CD4-positive, alpha-beta T cell treated with Interleukin-4 for 4 hours (primary cell): ENCODE measurements around the gene ISM1.

Experiments
- DNase-seq: peaks from one replicate; pipeline ENCODE4 v3.0.0-alpha.2; 2020

The ISM1 gene

DNA sequence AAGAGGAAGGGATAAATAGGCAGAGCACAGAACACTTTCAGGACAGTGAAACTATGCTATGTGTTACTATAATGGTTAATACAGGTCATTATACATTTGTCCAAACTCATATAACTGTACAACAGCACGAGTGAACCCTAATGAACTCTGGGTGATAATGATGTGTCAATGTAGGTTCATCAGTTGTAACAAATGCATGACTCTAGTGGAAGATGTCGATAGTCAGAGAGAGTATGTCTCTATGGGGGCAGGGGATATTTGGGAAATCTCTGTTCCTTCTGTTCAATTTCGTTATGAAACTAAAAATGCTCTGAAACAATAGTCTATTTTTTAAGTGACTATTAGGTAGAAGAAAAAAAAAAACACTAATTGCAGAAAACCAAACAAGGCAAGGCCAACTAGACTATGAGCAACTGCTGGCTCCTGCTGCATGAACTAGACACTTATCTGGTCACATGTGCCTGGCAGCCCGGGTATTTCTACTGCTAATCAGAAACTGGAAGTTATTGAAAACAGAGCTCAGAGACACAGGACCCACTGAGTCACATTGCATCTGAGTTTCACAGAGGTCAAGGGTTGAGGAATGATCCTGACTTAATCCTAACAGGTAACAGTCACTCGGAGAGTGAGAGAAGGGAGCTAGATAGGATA lies 97.9 kb downstream of the ISM1 start:
- DNase-seq = no peak

DNA sequence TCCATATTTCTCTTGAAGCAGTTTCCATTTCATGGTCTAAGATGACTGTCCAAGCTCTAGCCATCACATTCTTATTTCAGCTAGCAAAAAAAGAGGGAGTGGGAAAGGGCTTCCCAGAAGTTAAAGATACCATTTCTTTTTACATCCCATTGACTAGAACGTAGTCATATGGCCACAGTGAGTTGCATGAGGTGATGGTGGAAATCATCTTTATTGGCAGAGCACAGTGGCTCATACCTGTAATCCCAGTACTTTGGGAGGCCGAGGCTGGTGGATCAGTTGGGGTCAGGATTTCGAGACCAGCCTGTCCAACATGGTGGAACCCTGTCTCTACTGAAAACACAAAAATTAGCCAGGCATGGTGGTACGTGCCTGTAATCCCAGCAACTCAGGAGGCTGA lies 99.6 kb downstream of the ISM1 start:
- no peak for DNase-seq

GRCh38 chr20:13321416-13321815 lies 100.3 kb downstream of the ISM1 start:
- no peak for DNase-seq

DNA sequence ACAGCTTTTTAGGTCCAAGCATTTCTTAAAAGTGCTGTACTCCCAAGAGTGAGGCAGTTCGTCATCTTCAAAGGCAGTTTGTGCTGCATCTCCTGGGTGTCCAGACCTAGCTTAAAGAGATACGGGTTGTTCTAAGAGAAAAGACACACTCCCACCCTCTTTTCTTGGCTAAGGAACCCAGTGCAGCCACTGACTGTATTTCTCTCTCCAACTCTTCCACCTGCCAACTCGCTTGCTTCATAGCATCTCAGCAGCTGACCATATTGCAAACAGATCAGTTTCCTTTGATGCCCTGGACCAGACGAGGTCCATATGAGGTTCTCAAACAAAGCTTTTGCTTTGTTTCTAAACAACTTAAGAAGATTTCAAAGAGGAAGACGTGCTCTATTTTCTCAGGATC lies 101.1 kb downstream of the ISM1 start:
- DNase-seq = no peak

DNA sequence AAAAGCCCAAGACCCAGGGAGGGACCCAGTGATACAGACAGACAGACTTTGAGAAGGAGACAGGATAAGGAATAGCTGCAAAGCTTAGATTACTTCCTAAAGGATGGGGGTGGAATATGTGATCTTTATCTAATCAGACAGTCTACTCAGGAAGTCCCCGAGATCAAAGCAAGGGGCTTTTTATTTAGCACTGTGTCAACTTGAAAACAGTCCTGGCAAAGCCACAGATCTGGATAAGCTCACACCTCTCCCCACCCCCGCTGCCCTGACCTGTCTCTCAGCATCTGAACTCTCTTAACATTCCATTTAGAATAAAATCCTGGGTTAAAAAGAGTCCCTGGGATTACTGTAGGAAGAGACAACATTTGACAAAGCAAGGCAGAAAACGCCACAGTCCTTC lies 101.5 kb downstream of the ISM1 start:
- no peak for DNase-seq

DNA sequence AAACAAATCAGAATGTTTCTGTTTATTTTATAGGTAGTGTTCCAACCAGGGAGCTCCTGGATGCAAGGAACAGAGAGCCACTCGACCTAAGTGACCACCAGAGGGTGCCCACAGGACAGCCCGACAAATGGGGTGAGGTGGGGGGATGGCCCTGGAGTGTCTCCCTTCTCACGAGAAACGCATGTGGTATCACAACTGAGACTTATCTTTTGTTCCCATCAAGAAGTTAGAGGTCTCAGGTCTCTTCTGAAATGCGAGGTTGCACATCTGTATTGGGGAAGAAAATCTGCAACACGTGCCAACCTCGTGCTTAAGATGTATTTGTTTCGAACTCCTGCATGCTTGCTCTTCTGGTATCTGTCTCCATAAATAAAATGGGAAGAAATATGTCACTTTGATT lies 104.0 kb downstream of the ISM1 start:
- DNase-seq = no peak

GRCh38 chr20:13325796-13326340 lies 104.8 kb downstream of the ISM1 start:
- no peak for DNase-seq

- DNase-seq = no peak
Measured at GRCh38 chr20:13331536-13331935, 110.5 kb downstream of the ISM1 start.

GRCh38 chr20:13333036-13333435 lies 112.0 kb downstream of the ISM1 start:
- DNase-seq = no peak

DNA sequence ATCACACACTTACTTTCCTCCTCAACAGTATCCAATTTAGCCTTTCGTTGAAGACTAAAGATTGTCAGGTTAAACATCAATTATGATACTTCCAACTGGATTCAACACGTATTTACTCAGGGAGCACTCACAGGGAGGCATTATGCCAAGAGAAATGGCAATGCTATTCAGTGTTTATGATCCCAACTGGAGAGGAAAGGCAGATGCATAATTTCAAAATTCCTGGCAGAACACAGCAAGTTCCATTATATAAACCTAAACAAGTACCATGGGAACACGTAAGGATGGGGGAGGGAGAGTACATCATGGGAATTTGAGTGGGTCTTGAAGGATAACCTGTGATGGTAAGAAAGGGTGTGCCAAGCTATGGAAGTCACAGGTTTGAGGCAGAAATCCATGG lies 112.7 kb downstream of the ISM1 start:
- no peak for DNase-seq

- DNase-seq = no peak
Measured at GRCh38 chr20:13336308-13337089, 115.4 kb downstream of the ISM1 start.

DNA sequence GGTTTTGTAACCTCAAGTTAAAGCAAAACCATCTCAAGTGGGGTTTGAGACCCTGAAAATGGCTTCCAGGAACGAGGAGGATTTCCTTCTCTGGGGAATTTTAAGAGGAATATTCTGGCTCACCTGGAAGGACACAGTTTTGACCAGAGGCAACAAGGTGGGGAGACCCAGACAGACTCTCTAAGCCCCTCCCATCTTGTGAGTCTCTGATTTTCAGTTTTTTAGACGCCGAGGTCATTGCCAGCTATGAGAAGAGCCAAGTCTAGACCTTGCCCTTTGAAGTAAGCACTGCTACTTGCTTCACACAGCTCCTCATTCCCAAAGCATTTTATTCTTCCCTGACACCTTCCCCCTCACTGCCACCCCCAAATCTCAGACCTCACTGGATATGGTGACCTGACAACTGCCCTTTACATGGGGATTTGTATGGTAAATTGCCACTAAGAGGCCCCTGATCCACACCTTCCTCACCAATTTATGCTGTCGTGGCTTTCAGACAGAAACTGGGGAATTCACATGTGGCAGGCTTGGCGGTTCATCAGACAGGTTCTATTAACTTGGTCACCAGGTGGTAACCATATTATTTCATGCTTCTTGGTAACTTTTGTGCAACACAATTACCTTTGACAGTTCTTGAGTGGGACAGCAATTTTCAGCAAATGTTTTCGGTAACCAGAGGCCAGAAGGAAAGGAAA lies 116.2 kb downstream of the ISM1 start:
- no peak for DNase-seq

DNA sequence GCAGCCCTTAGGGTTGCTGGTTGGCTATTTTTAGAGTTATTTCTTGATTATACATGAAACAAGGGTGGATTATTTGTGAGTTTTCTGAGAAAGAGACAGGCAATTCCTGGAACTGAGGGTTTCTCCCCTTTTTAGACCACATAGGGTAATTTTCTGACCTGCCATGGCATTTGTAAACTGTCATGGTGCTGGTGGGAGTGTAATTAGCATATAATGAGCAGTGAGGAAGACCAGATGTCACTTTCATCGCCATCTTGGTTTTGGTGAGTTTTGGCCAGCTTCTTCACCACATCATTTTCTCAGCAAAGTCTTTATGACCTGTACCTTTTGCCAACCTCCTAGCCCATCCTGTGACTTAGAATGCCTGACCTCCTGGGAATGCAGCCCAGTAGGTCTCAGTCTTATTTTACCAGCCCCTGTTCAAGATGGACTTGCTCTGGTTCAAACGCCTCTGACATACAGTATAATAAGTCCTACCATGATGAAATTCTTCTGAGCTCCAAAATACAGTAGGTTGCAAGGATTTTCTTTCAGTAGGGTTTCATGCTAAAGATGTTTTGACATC lies 117.1 kb downstream of the ISM1 start:
- no peak for DNase-seq

- DNase-seq = no peak
Measured at GRCh38 chr20:13338999-13339411, 117.9 kb downstream of the ISM1 start.

- DNase-seq = no peak
Measured at GRCh38 chr20:13340088-13340487, 119.0 kb downstream of the ISM1 start.

- no peak for DNase-seq
Measured at GRCh38 chr20:13341737-13342393, 120.8 kb downstream of the ISM1 start.

GRCh38 chr20:13342469-13343242 lies 121.6 kb downstream of the ISM1 start:
- no peak for DNase-seq

DNA sequence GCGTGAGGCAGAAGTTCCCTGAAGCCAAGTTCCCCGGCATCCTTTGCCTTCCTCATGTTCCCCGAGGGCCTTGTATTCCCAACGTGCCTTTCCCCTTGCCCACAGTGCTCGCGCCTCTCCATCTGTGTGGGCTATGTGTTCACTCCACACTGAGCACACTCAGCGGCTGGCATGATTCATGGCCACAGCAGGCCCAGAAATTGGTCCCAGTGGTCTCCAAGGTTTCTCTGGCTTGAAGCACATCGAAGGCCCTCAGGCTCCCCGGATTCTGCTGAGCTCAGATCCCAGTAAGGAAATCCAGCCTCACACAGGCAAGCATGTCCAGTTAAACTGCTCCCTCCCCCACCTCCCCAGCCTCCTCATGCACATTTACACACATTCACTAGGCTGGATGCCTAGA lies 123.6 kb downstream of the ISM1 start:
- no peak for DNase-seq

- DNase-seq = no peak
Measured at GRCh38 chr20:13348311-13349234, 127.5 kb downstream of the ISM1 start.

- no peak for DNase-seq
Measured at GRCh38 chr20:13349235-13349604, 128.1 kb downstream of the ISM1 start.
